GM12878 (cell line): ENCODE data around the gene RNF103. TPM values are rescaled to one million over a fixed set of nuclear protein-coding genes. Genes with fewer than 3 reads are reported as not detected.

Experiments used
- ATAC-seq: fragments of 200-7000 bp; cut with Tn5 transposase; 3 replicates; pipeline ENCODE4 v1.9.1; 2020; ENCODE audit warnings: mild to moderate bottlenecking, moderate library complexity
- BruUV-seq: library from RNA; stranded (reverse); fragments of 400-500 nt; replicated peaks from 2 replicates; lab custom pipeline; 2021; lab: Mats Ljungman, UMichigan
- CTCF ChIA-PET: fragments of 300-600 bp; sonication (Branson Sonifier 250); formaldehyde crosslinking; extraction: SDS; loops from one replicate; lab custom pipeline; 2021; ENCODE audit warnings: inconsistent platforms; lab: Yijun Ruan, JAX
- POLR2A ChIA-PET: fragments of 350-600 bp; formaldehyde crosslinking; extraction: SDS; loops from one replicate; lab custom pipeline; 2021; ENCODE audit warnings: inconsistent platforms; lab: Charles Lee
- RAD21 ChIA-PET: fragments of 300-600 bp; sonication (Branson Sonifier 250); formaldehyde crosslinking; loops from one replicate; lab custom pipeline; 2023; ENCODE audit warnings: antibody characterized with exemption; ENCODE audit not compliant: unreplicated experiment; lab: Charles Lee
- SMC1A ChIA-PET: fragments of 300-600 bp; sonication (Branson Sonifier 250); formaldehyde crosslinking; loops from one replicate; lab custom pipeline; 2023; ENCODE audit not compliant: unreplicated experiment, uncharacterized antibody; lab: Charles Lee
- DNase-seq: peaks from one replicate; pipeline ENCODE4 v3.0.0-alpha.2; 2011; ENCODE audit warnings: low read depth, low spot score
- FAIRE-seq: peaks from 3 replicates; lab custom pipeline; 2011; peaks lifted over from hg19 to GRCh38; lab: Jason Lieb, UNC
- H2AFZ ChIP-seq: 2 replicates; pipeline ENCODE4 v1.6.0; 2011; ENCODE audit warnings: low read depth, low read length, control low read depth; ENCODE audit not compliant: control insufficient read depth
- H3K27ac ChIP-seq: 2 replicates; pipeline ENCODE4 v1.5.1; 2011; ENCODE audit warnings: control low read depth; ENCODE audit not compliant: control insufficient read depth, insufficient read depth
- H3K27me3 ChIP-seq, 2 experiments: replicated peaks in 1 of 2; 2 replicates each; pipeline versions ENCODE4 v1.6.0 to v1.6.1; 2011; ENCODE audit warnings: low read length in 1 of 2; ENCODE audit not compliant: control insufficient read depth in 2 of 2, insufficient read depth in 2 of 2
- H3K36me3 ChIP-seq, 2 experiments: 2 replicates each; pipeline ENCODE4 v1.5.1; 2011; ENCODE audit warnings: low read length in 1 of 2; ENCODE audit not compliant: control insufficient read depth in 2 of 2, insufficient read depth in 2 of 2
- H3K4me1 ChIP-seq: 2 replicates; pipeline ENCODE4 v1.6.1; 2011; ENCODE audit warnings: mild to moderate bottlenecking, low read length, moderate library complexity, mixed read lengths; ENCODE audit not compliant: control insufficient read depth, insufficient read depth
- H3K4me2 ChIP-seq: 2 replicates; pipeline ENCODE4 v1.6.0; 2011; ENCODE audit warnings: control low read depth; ENCODE audit not compliant: control insufficient read depth, insufficient read depth
- H3K4me3 ChIP-seq: fragments of 200-600 bp; sonication (generic); 2 replicates; pipeline ENCODE4 v1.5.1; 2016
- H3K79me2 ChIP-seq: 2 replicates; pipeline ENCODE4 v1.6.0; 2011; ENCODE audit warnings: low read length; ENCODE audit not compliant: control insufficient read depth, insufficient read depth
- H3K9ac ChIP-seq: 2 replicates; pipeline ENCODE4 v1.8.0; 2011; ENCODE audit warnings: low read length, control low read depth, mixed read lengths; ENCODE audit not compliant: control insufficient read depth, insufficient read depth
- H3K9me3 ChIP-seq: replicated peaks from 3 replicates; pipeline ENCODE4 v1.5.1; 2011; ENCODE audit warnings: mild to moderate bottlenecking, low read length; ENCODE audit not compliant: control insufficient read depth, insufficient read depth
- H4K20me1 ChIP-seq: 2 replicates; pipeline ENCODE4 v1.6.0; 2011; ENCODE audit not compliant: control insufficient read depth, insufficient read depth
- CUX1 ChIP-seq: IDR thresholded peaks from 2 replicates; pipeline ENCODE4 v1.6.1; 2012; ENCODE audit warnings: improper control_type of control experiment, low read depth, low read length; ENCODE audit not compliant: insufficient replicate concordance
- MLLT1 ChIP-seq: fragments of 450-650 bp; IDR thresholded peaks from 2 replicates; pipeline ENCODE4 v1.6.1; 2016; ENCODE audit warnings: mild to moderate bottlenecking
- WGBS: methylation state at CpG from one replicate; pipeline ENCODE4 v1.1.6; 2016; ENCODE audit warnings: low lambda C conversion rate; ENCODE audit not compliant: insufficient replicate concordance, insufficient coverage; ENCODE audit errors: missing lambda C conversion rate; 5-methylcytosine and 5-hydroxymethylcytosine counted together
- in situ Hi-C: fragments of 300-500 bp; cut with MboI; formaldehyde crosslinking; loops from 9 replicates; pipeline ENCODE4 v1.14.3; 2018; ENCODE audit warnings: mixed read lengths
- intact Hi-C: fragments of 100-400 bp; cut with micrococcal nuclease; formaldehyde crosslinking; loops from one replicate; pipeline ENCODE4 v1.14.2; 2022; ENCODE audit not compliant: unreplicated experiment
- polyA plus RNA-seq, 11 experiments: library from polyadenylated mRNA; depleted of rRNA in 4 of 11; unstranded in 6 of 11; stranded (reverse) in 5 of 11; fragments of >200 nt; fragmentation: Nextera tagmentation in 4 of 11; fragmentation: Illumina TruSeq in 1 of 11; extraction: Ambion mirVana in 4 of 11; extraction: Trizol in 1 of 11; gene quantifications; 1 replicate in 1 of 11; 2 replicates in 10 of 11; pipeline versions ENCODE4 v1.2.1 to v1.2.3, GENCODE V29; 2011 to 2016; ENCODE audit warnings: inconsistent platforms in 2 of 11, missing spikeins in 2 of 11, low read depth in 1 of 11
- total RNA-seq, 4 experiments: library from RNA; depleted of rRNA in 3 of 4; stranded (reverse); fragments of >200 nt in 3 of 4; fragmentation: Illumina TruSeq in 1 of 4; extraction: Trizol in 1 of 4; gene quantifications; 2 replicates each; pipeline versions ENCODE4 v1.2.1 to v1.2.3, GENCODE V29; 2013 to 2021

Gene RNF103
- total and polyA plus RNA-seq, 10 of the 15 experiments (the other 5 are each of a cell fraction or from before 2014, with no cell fraction given) = 2.4 to 11.0 (median 8.0) TPM

- POLR2A ChIA-PET = no interaction called here
These were observed 542 bp upstream of the RNF103 start for GRCh38 chr2:86624267-86624547.

More at GRCh38 chr2:86624267-86624547, 542 bp upstream of the RNF103 start:
- ChIA-PET RAD21 (no interaction called here), CTCF (no interaction called here), SMC1A (no interaction called here)
- peak overlapping the region; percentile 90; the same call in 1 of the 2 replicates for H3K27ac ChIP-seq
- no peaks in the 10 kb centered on the region for H3K9me3 ChIP-seq
- H3K36me3 ChIP-seq = no peaks in the 10 kb centered on the region
- H3K4me3 ChIP-seq = peak overlapping the region; percentile 95; the same call in 1 of the 2 replicates
- peaks cover 3% of the 10 kb centered on the region for H3K4me1 ChIP-seq
- no peaks in the 10 kb centered on the region for H4K20me1 ChIP-seq
- H3K27me3 ChIP-seq = no peaks in the 10 kb centered on the region
- intact Hi-C loops (no loop called here), in situ Hi-C loops (no loop called here)
- over 99% methylated on average over 6 of the region's 6 CpGs for WGBS
- FAIRE-seq = no peak
- no TSS peak for BruUV-seq
- H3K9ac ChIP-seq = peak overlapping the region; percentile 95; the same call in 1 of the 2 replicates
- TF ChIP-seq MLLT1 = peak; percentile 42; the same call in 1 of the 2 replicates
- no peak for TF ChIP-seq CUX1
- TF ChIP-seq, all 136 proteins: peak for 1
- ATAC-seq = no peak
- H3K4me2 ChIP-seq = peak overlapping the region; percentile 66
- no peak for DNase-seq
- peak overlapping the region; percentile 91 for H2AFZ ChIP-seq
- H3K79me2 ChIP-seq = peaks cover 32% of the 10 kb centered on the region
